Measurements from ENCODE around the gene GRID2. TPM values are rescaled to one million over a fixed set of nuclear protein-coding genes. Genes with fewer than 3 reads are reported as not detected.
A peak's percentile ranks its signal among the peaks of the same experiment; 100 is the strongest.

The GRID2 gene
- total and polyA plus RNA-seq, 2 of the 4 experiments (the other 2 are of a cell fraction): under 0.01 TPM; not detected in 1

- no peak overlapping the region for H2BK120ac ChIP-seq (ENCODE audit: low read depth, low read length)
- dilution Hi-C loops (cut with HindIII; ENCODE audit: low sequenced_read_pairs, unreplicated experiment) (no loop called here), intact Hi-C loops (cut with micrococcal nuclease) (no loop called here), in situ Hi-C loops (cut with MboI; ENCODE audit: low sequenced_read_pairs) (no loop called here)
- no peak overlapping the region for H2BK15ac ChIP-seq (ENCODE audit: low read depth, low read length)
- H3K4me1 ChIP-seq (ENCODE audit: control insufficient read depth, insufficient read depth, low read length): peaks cover 8% of the 10 kb centered on the region
- no peak overlapping the region for H3K27ac ChIP-seq (ENCODE audit: insufficient read depth, low read length)
- H3K23ac ChIP-seq (ENCODE audit: low read depth, low read length): no peak overlapping the region
- no peak overlapping the region for H3K14ac ChIP-seq (replicated peaks; ENCODE audit: low read depth, low read length)
- H3K36me3 ChIP-seq (ENCODE audit: control insufficient read depth, insufficient read depth, low read length): no peaks in the 10 kb centered on the region
- BruUV-seq (replicated peaks): no TSS peak
- H2AFZ ChIP-seq (replicated peaks; ENCODE audit: low read length, poor library complexity): no peak overlapping the region
- H3K9ac ChIP-seq (ENCODE audit: low read depth, low read length): no peak overlapping the region
- H4K5ac ChIP-seq (ENCODE audit: low read depth, low read length): no peak overlapping the region
- H3K9me1 ChIP-seq (ENCODE audit: insufficient read depth, low read length): no peaks in the 10 kb centered on the region
- ChIA-PET CTCF (no interaction called here), POLR2A (ENCODE audit: unreplicated experiment) (no interaction called here)
- no peak overlapping the region for H4K8ac ChIP-seq (ENCODE audit: low read depth in 2 of 2, low read length in 2 of 2)
- no peaks in the 10 kb centered on the region for H3K79me1 ChIP-seq (ENCODE audit: low read depth in 1 of 2, low read length in 2 of 2)
- no peak overlapping the region for H4K91ac ChIP-seq (ENCODE audit: insufficient read depth, low read depth, low read length)
- H2BK20ac ChIP-seq (ENCODE audit: low read depth, low read length): no peak overlapping the region
- no peak overlapping the region for H3K4ac ChIP-seq (ENCODE audit: low read depth, low read length)
- H3K4me2 ChIP-seq (ENCODE audit: low read depth, low read length): peak overlapping the region; percentile 75; the same call in 1 of the 2 replicates
- H3K9me3 ChIP-seq (ENCODE audit: control insufficient read depth, insufficient read depth, low read length): no peaks in the 10 kb centered on the region
- H3K56ac ChIP-seq (ENCODE audit: extremely low read depth, insufficient read depth, low read length): no peak overlapping the region
- DNase-seq: peak; percentile 61
- no peaks in the 10 kb centered on the region for H4K20me1 ChIP-seq (ENCODE audit: insufficient read depth, low read length)
- H3K27me3 ChIP-seq (ENCODE audit: control insufficient read depth, insufficient read depth, low read length): no peaks in the 10 kb centered on the region
- H2AK9ac ChIP-seq (replicated peaks; ENCODE audit: low read depth, low read length, poor library complexity): no peak overlapping the region
- H3K18ac ChIP-seq (ENCODE audit: low read depth, low read length): no peak overlapping the region; the same call in 1 of the 2 replicates
- TF ChIP-seq MAZ (IDR thresholded peaks at IDR 0.05; ENCODE audit: borderline replicate concordance, low read depth, low read length) (no peak), FOS (IDR thresholded peaks at IDR 0.05; ENCODE audit: low read depth, low read length) (peak; percentile 39; the same call in 1 of the 2 replicates)
- no peak overlapping the region for H3K4me3 ChIP-seq (ENCODE audit: insufficient read depth, low read depth, low read length)
- WGBS, 2 experiments (ENCODE audit: extremely low coverage in 2 of 2, insufficient read length in 1 of 2): no CpG with 5 or more reads among the region's 2 CpGs
- H2BK5ac ChIP-seq (ENCODE audit: low read depth, low read length, poor library complexity, severe bottlenecking): no peak overlapping the region
- H2AK5ac ChIP-seq (ENCODE audit: low read depth, low read length): no peak overlapping the region
- ATAC-seq (ENCODE audit: low read depth): peak; percentile 83
Observed at GRCh38 chr4:93394545-93395081, 1090.8 kb downstream of the GRID2 start.
